ENCODE results near the gene AMBRA1.
A peak's percentile ranks its signal among the peaks of the same experiment; 100 is the strongest.

AMBRA1 gene

GRCh38 chr11:46506483-46506791 lies 87.4 kb downstream of the AMBRA1 start:
- no peak for DNase-seq (ENCODE audit: low spot score)

GRCh38 chr11:46505741-46506482 lies 87.9 kb downstream of the AMBRA1 start:
- DNase-seq (ENCODE audit: low spot score) = no peak

DNA sequence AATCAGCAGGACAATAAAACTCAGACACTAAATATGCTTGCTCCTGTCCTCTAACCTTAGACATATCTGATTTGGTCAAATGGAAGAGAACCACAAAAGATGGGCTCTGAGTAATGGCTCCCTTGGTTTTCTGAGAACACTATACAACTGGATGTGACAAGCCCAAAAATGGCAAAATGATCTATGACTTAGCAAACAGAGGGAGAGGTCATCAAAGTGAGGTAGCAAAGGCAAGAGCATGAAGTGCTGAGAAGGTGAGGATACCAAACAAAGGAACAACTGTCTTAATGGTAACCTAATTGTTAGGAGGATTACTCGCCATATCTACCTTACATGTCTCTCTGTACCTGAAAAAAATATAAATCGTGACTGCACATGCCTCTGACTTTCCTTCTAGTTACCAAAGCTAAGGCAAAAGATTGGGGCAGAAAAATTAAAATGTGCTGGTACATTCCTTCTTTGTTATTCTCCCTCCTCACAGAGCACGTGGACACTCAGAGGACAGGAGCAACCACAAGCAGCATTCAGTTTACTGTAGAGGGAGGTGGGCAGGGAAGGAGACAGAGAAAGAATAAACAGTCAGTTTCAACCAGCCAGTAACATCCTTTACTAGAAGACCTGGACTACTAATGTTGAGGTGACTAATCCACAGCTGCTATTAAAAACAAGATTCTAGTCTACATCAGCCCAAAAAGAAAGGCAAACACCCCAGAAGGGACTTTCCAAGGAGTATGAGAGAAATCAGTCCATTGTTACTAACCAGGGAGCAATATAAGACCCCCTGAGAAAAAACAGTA lies 88.8 kb downstream of the AMBRA1 start:
- DNase-seq (ENCODE audit: low spot score) = no peak

DNA sequence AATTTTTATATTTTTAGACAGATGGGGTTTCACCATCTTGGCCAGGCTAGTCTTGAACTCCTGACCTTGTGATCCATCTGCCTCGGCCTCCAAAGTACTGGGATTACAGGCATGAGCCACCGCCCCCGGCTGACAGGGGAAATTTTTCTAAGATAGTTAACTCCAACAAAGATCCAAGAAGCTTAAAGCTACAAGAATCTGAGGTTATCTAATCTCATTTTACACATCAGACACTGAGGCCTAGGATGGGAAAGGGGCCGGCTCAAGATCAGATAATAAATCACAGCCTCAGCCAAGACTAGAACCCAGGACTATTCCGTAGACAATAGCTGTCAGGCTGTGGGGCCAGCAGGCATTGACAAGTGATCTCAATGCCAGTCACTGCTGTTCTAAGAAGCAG lies 94.0 kb downstream of the AMBRA1 start:
- DNase-seq (ENCODE audit: low spot score) = no peak

DNA sequence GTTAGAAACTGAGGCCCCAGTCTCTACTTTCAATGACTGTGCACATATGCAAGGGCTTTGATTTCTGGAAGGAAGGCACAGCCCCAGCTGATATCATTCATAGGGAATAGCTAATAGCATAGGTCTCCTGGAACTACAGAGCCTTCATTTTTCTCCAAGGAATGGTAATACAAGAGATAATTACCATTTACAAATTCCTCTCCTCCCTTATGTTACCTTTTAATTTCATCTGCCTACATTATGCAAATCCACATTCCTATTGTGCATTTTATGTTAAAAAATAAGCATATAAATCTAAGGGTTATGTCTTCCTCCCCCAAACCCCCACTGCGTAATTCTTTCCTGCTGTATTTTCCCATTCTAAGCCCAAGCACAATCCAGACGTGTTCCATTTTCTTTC lies 94.9 kb downstream of the AMBRA1 start:
- DNase-seq (ENCODE audit: low spot score) = no peak

DNA sequence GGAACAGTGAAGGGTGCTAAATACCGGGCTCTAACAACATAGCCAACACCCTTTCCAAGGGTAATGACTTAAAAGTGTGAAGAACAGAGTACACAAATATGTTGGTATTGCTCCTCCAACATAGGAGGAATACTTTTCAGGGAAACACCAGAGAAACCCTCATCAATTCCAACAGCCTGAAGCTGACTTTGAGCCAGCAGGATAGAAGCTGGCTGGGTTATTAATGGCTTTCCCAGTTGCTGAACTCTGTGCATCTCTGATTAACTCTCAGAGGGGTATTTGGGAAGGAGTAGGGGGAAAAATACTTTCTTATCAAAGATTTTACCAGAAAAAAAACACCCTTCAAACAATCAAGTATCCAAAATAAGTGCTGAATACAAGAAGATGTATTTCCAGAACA lies 95.6 kb downstream of the AMBRA1 start:
- no peak for DNase-seq (ENCODE audit: low spot score)

- no peak for DNase-seq (ENCODE audit: low spot score)
These were observed 96.3 kb downstream of the AMBRA1 start for GRCh38 chr11:46497498-46497897.

DNA sequence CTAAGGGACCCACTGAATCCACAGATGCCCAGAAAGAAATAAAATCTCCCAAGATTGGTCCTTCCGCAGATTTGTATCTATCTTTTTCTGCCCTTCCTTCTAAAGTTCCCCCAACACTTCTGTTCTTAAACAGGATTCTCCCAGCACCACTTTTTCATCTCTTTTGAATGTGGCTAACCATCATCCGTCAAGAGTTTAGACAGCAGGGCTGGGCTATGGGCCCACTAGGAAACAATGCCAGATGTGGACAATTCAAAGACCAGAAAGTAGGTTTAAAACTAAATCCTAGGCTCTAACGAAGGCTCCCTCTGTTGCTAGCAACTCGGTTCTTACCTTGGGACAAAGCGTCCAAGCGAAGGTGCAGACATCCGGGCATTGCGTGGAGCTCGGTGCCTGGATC lies 100.0 kb downstream of the AMBRA1 start:
- DNase-seq (ENCODE audit: low spot score) = no peak

DNA sequence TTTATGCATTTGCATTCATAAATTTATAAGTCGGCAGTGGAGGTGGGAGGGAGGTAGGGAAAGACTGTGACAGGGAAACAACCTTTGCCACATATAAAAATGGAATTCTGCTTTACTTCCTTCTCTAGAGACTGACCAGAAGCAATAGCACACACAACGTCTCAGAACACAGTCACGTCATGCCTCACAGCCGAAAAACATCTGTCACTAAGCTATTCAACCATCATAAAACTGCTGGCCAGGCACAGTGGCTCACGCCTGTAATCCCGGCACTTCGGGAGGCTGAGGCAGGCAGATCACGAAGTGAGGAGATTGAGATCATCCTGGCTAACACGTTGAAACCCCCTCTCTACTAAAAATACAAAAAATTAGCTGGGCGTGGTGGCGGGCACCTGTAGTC lies 101.3 kb downstream of the AMBRA1 start:
- no peak for DNase-seq (ENCODE audit: low spot score)

DNA sequence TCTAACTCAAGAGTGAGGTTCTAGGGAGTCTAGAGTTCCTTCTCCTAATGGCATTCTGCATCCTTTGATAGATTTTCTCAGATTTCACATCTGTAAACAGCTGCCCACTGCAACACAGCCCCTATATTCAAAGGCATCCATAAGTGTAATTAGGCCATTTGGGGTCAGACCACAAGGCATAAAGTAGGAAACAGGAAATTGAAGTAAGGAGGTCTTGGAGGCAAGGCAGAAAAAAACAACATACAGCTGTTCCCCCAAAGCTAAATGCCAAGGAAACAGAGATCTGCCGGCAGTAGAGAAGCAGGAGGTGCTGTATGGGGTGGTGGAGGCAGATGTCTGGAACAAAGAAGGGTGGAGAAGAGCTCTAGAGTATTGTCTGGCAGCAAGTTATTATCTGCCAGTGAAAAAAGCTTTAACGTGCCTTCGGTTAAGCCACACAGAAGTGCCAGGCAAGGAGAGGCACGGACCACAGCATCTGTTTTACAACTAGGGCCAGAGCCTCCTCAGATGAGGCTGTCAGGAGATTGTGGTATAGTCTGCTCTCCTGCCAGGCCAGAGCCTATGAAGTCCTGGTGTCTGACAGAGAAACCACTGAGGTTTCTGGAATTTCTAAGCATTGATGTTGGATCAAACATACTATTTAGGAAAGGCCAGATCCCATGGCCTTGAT lies 102.0 kb downstream of the AMBRA1 start:
- DNase-seq (ENCODE audit: low spot score) = no peak

DNA sequence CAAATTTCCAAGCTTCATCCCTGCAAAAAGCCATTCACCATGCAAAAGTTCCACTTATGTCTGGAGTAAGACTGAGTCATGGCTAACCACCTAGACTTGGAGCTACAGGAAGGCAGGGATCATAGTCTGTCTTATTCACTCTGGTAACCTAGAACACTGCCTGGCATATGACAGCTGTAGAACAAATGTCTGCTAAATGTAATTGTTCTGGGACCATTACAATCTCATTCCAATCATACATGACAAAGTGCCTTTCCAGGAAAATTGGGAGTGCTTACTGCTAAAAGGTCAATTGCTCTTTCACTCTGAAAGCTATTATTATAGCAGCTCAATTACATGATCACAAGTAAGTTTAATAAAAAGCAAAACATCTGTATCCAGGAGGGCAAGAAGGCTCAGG lies 103.2 kb downstream of the AMBRA1 start:
- DNase-seq (ENCODE audit: low spot score) = no peak

DNA sequence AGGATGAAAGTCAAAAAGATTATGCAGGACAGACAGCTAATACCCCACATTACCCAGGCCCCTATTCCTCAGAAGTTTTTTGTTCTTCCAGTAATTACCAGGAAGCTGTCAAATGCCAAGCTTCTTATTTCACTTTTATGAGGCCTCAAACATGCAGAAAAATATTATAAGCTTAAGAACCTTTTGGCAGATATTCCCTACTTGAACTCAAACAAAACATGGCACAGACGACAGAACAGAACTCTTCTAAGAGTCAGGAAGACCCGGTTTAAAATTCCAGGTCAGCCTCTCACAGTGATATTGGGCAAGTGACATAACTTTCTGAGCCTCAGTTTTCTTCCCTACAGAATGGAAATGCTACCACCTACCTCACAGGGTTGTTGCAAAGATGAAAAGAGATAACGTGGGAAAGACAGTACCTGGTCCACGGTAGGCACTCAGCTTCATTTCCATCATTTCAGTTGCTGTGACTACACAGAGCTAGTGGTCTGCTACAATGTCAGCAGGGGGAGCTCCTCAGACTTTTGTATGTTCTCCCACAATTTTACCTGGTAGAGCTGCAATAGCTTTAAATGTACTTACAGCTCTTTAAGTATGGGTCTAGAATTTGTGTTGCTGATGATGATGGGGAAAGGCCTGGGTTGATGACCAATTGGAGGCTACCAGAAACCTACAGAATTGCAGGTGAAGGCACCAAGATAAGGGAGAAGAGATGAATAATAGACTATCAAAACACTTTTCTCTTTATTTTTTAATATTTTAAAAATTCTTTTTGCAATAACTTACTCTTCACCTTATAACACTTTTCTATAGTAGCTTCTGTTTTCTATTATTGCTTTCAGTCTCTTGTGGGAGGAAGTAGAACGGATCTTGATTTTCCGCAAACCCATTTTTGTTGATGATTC lies 103.9 kb downstream of the AMBRA1 start:
- peak; percentile 61 for DNase-seq (ENCODE audit: low spot score)

GRCh38 chr11:46485856-46486443 lies 107.9 kb downstream of the AMBRA1 start:
- DNase-seq (ENCODE audit: low spot score) = no peak

GRCh38 chr11:46484101-46484500 lies 109.7 kb downstream of the AMBRA1 start:
- no peak for DNase-seq (ENCODE audit: low spot score)

- no peak for DNase-seq (ENCODE audit: low spot score)
These were observed 112.9 kb downstream of the AMBRA1 start for GRCh38 chr11:46480909-46481308.

- DNase-seq (ENCODE audit: low spot score) = no peak
These were observed 113.6 kb downstream of the AMBRA1 start for GRCh38 chr11:46480166-46480726.

GRCh38 chr11:46479601-46480000 lies 114.2 kb downstream of the AMBRA1 start:
- DNase-seq (ENCODE audit: low spot score) = no peak

GRCh38 chr11:46478196-46478595 lies 115.6 kb downstream of the AMBRA1 start:
- no peak for DNase-seq (ENCODE audit: low spot score)

GRCh38 chr11:46477136-46477535 lies 116.7 kb downstream of the AMBRA1 start:
- DNase-seq (ENCODE audit: low spot score) = no peak

DNA sequence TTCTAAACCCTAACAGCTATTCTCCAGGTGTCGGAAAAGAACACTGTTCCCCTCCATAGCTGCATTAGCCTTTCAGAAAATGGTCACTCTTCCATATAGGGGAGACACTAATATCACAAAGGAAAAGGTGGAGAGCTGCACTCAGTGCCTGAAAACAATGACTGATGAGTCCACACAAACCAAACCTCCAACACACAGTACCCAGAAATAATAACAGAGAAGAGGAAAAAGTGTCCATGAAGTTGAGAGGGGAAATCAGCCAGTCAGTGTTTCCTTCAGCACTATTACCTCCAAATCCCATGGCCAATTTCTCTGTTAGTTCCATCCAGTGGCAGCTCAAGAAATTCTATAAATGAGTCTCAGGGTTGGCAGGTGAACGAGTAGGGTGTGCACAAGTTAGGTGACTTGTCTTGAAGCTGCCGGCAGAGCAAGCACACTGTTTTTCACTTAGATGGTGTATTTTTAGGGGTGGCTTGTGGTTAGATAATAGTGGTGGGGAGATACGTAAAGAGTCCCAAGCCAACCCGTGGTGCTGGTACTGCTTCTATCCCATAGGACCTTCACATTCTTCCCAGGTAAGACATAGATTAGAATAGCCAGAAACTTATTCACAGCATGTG lies 117.8 kb downstream of the AMBRA1 start:
- DNase-seq (ENCODE audit: low spot score) = no peak

Data from hematopoietic multipotent progenitor cell treated with erythropoietin and hydrocortisone succinate and interleukin-3 and kit ligand, for 17 days (in vitro differentiated cells).